ENCODE results near the gene LRP2.

LRP2 gene

GRCh38 chr2:169237286-169237685 is 125.0 kb downstream of the LRP2 start:
- DNase-seq = no peak

GRCh38 chr2:169232551-169233154 is 129.7 kb downstream of the LRP2 start:
- no peak for DNase-seq

GRCh38 chr2:169230204-169230603 is 132.1 kb downstream of the LRP2 start:
- DNase-seq = no peak

- no peak for DNase-seq
Observed at GRCh38 chr2:169229590-169229989, 132.7 kb downstream of the LRP2 start.

DNA sequence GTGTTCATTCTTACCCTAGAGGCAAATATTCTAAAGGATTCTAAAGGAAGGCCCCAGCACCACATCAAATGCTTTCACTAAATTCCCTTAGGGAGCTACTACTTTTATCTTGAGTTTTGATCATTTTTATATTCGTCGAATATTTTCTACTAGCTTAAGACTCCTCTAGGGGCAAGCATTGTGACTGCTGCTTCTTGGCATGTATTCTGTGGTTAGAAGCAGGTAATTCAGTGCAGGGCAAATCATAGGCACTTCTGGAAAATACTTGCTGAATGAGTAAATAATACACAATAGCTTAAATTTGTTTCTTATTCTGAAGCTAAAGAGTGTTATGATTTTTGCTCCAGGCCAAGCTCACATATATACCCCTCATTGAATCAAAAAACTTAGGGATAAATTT is 136.4 kb downstream of the LRP2 start:
- DNase-seq = no peak

DNA sequence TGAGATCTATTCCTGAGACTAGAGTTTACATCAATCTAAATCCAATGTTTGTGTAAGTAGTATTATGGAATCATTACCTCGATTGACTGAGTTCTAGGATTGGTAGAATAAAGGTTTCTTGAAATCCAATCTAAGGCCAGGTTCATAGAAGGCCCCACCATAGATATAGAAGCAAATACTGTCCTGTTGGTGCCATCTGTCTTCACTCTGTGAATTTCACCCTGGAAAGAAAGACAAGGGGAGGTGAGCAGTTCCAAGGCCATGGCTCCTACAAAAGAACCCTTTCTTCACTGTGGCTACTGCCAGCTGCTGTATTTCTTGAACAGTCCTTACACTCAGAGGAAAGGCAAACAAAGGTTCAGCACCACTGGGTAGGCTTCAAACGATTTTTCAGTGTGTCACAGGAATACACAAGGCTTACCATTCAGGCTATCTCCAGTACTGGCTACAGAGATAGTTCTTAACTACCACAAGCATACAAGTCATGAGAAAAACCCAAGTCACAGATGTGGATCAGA is 137.0 kb downstream of the LRP2 start:
- DNase-seq = no peak

DNA sequence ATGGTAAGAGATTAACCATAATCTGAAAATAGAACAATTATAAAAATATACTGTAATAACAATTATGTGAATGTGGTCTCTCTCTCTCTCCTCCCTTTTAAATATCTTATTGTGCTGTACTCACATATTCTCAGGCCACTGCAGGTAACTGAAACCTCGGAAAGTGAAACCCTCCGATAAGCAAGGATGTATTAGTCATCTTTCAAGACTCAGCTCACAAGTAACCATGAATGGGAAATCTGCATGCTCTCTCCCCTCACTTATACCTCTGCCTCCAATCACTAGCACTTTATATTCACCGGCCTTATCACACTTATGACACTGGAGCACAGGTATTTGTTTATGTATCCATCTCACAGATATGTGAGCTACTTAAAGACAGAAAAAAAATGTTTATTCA is 139.7 kb downstream of the LRP2 start:
- DNase-seq = no peak

GRCh38 chr2:169221745-169222369 is 140.5 kb downstream of the LRP2 start:
- DNase-seq = no peak

- DNase-seq = no peak
Observed at GRCh38 chr2:169210917-169211316, 151.4 kb downstream of the LRP2 start.

GRCh38 chr2:169208026-169208425 is 154.3 kb downstream of the LRP2 start:
- no peak for DNase-seq

DNA sequence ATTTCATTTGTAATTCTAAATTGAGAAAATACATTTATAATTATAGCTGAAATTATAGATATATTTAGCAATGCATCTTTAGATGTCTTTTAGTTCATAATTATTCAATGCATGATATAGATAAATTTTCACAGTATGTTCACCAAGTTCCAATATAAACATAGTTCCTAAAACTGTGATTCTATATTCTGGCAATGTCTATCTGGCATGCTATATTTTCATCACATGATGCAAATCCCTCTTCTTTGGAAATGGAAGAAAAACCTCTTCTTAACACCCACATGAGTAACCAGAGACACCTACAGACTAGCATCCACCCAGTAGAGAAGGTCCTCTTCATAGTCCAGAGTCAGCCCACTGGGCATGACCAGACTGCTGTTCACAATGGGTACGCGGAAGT is 157.2 kb downstream of the LRP2 start:
- no peak for DNase-seq

DNA sequence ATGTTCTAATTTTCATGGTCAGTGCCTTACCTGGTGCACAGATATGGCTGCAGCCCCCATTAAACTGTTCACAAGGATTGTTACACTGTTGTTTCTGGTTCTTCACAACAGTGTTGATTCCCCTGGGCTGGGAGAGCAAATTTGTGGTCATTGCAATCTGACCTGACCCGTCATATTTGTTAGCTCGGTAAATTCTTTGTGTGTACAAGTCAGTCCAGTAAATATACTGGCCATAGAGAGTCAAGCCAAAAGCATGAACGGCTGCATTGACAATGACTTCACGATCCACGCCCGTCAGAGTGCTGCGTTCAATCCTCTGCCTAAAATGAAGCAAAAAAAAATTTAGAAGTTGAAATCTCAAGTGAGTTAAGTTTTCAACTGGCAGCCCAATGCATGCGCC is 158.4 kb downstream of the LRP2 start:
- DNase-seq = no peak

GRCh38 chr2:169200756-169201155 is 161.6 kb downstream of the LRP2 start:
- DNase-seq = no peak

- DNase-seq = no peak
Observed at GRCh38 chr2:169193618-169194017, 168.7 kb downstream of the LRP2 start.

GRCh38 chr2:169190197-169190775 is 172.0 kb downstream of the LRP2 start:
- DNase-seq = no peak

GRCh38 chr2:169189132-169189531 is 173.2 kb downstream of the LRP2 start:
- no peak for DNase-seq

DNA sequence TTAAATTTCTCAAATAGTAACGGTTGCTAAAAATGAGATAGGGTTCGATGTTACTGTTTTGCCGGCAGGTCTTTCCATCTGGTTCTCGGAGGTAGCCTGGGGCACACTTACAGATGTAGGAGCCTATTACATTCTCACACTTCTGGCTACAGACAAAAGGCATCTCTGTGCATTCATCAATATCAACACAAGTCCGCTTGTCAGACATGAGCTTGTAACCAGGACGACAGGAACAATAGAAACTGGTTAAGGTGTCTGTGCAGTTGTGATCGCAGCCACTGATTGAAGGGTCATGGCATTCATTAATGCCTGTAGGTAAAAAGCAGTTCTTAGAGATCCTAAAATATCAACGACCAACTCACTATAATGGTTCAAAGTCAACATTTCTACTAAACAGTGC is 176.6 kb downstream of the LRP2 start:
- DNase-seq = no peak

DNA sequence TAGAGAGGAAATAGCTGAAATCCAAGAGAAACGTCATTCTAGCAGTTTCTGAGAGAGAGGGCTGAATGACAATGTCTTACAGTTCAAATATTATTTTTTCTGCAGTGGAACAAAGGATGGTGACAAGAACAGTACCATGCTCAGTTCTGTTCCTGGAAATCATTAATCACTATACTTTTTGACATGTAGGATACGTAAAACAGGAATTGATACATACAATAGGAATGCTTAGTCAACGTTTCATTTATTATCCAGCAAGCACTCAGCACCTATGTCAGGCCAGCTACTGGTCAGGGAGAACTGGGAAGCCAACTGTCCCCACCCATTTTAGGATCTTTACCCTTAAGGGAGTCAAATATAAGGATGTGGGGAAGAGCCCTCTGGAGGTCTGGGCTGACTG is 178.3 kb downstream of the LRP2 start:
- no peak for DNase-seq

DNA sequence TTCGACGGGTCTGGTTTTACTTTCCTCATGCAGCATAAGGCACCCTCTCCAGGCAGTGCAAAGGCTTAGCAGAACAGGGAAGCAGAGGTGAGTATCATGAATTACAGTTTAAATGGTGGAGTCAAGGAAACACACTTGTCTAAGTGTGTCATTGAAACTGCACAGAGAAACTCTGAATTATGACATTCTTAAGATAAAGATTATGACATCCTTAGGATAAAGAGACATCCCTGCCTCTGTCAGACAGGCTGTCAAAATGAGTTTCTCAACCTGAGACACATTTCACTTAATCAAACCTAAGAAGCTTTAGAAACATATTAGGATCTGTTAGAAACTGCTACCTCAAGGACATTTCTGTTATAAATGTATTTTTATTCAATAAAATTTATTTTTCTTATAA is 179.8 kb downstream of the LRP2 start:
- DNase-seq = no peak

- no peak for DNase-seq
Observed at GRCh38 chr2:169178804-169179390, 183.4 kb downstream of the LRP2 start.

DNA sequence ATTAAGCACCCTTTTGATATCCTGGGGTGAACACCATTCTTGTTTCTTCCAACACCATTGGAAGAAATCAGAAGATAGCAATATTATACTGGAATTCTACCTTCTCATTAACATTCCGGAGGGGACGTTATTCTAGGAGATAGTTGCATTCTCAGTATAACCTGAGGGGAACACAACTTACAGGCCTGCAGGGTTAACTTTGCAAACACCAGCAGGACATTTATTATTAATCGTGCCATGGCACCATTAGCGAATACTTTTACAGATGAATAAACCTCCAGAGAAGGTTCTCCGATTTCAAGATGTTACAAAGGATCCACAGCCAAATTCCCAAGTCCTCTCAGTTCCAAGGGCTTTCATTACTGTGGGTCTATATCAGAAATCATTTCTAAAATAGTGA is 184.0 kb downstream of the LRP2 start:
- DNase-seq = no peak

DNA sequence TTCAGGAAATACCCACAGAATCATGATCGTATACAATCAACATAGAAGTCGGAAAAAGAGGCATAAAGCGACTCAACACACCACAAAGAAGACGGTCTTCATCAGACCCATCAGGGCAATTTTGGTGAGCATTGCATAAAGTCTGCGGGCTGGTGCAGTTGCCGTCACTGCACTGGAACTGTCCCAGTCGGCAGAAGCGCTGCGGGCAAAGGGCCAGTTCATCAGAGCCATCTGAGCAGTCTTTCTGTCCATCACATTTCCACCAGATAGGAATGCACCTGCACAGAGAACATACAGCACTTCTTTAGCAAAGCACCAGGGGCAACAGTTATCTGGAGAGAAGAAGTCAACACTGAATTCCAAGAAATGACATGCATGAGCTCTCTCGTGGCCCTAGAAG is 187.2 kb downstream of the LRP2 start:
- DNase-seq = no peak

- no peak for DNase-seq
Observed at GRCh38 chr2:169173876-169174275, 188.5 kb downstream of the LRP2 start.

- DNase-seq = no peak
Observed at GRCh38 chr2:169172914-169173313, 189.4 kb downstream of the LRP2 start.

Data from NCI-H1417 treated with DMSO at 0.1 percent for 48 hours (cell line).